ENCODE measurements around the gene S1PR1. TPM values are rescaled to one million over a fixed set of nuclear protein-coding genes. Genes with fewer than 3 reads are reported as not detected.
"Not testable (repeated sequence)": the region's sequence is repeated elsewhere in the genome, so short reads cannot be mapped to it uniquely, and the experiment has no call there.

The S1PR1 gene
- polyA plus RNA-seq, 1 donor, result 10.0 TPM

- no peak for DNase-seq
- WGBS (ENCODE audit: insufficient coverage, low lambda C conversion rate), result 80% methylated on average over 1 of the region's 8 CpGs
- Histone ChIP-seq H3K9me3 (ENCODE audit: control insufficient read depth, low read depth, low read length) (no peaks in the 10 kb centered on the region), H3K27ac (ENCODE audit: low read length) (no peak overlapping the region), H3K27me3 (ENCODE audit: control insufficient read depth, insufficient read depth, low read length) (no peaks in the 10 kb centered on the region), H3K4me3 (ENCODE audit: low read length) (no peak overlapping the region), H3K4me1 (ENCODE audit: control insufficient read depth, insufficient read depth, low read length) (no peaks in the 10 kb centered on the region), H3K36me3 (ENCODE audit: control insufficient read depth, insufficient read depth, low read length) (no peaks in the 10 kb centered on the region)
Measured at GRCh38 chr1:101198842-101199636, 37.8 kb upstream of the S1PR1 start.

GRCh38 chr1:101199637-101199982, 37.2 kb upstream of the S1PR1 start:
- Histone ChIP-seq H3K27me3 (ENCODE audit: control insufficient read depth, insufficient read depth, low read length) (no peaks in the 10 kb centered on the region), H3K4me1 (ENCODE audit: control insufficient read depth, insufficient read depth, low read length) (no peaks in the 10 kb centered on the region), H3K27ac (ENCODE audit: low read length) (no peak overlapping the region), H3K9me3 (ENCODE audit: control insufficient read depth, low read depth, low read length) (no peaks in the 10 kb centered on the region), H3K36me3 (ENCODE audit: control insufficient read depth, insufficient read depth, low read length) (no peaks in the 10 kb centered on the region), H3K4me3 (ENCODE audit: low read length) (no peak overlapping the region)
- WGBS (ENCODE audit: insufficient coverage, low lambda C conversion rate), result no CpG with 5 or more reads among the region's 1 CpG
- no peak for DNase-seq

GRCh38 chr1:101200513-101200912, 36.3 kb upstream of the S1PR1 start:
- Histone ChIP-seq H3K36me3 (ENCODE audit: control insufficient read depth, insufficient read depth, low read length) (no peaks in the 10 kb centered on the region), H3K27ac (ENCODE audit: low read length) (no peak overlapping the region), H3K9me3 (ENCODE audit: control insufficient read depth, low read depth, low read length) (no peaks in the 10 kb centered on the region), H3K27me3 (ENCODE audit: control insufficient read depth, insufficient read depth, low read length) (no peaks in the 10 kb centered on the region), H3K4me1 (ENCODE audit: control insufficient read depth, insufficient read depth, low read length) (no peaks in the 10 kb centered on the region), H3K4me3 (ENCODE audit: low read length) (no peak overlapping the region)
- no peak for DNase-seq
- WGBS (ENCODE audit: insufficient coverage, low lambda C conversion rate), result no CpG with 5 or more reads among the region's 2 CpGs

- H3K27ac ChIP-seq (ENCODE audit: low read length), result no peak overlapping the region
- no peak overlapping the region for H3K4me3 ChIP-seq (ENCODE audit: low read length)
- no peaks in the 10 kb centered on the region for H3K36me3 ChIP-seq (ENCODE audit: control insufficient read depth, insufficient read depth, low read length)
- H3K4me1 ChIP-seq (ENCODE audit: control insufficient read depth, insufficient read depth, low read length), result no peaks in the 10 kb centered on the region
- peak; percentile 13 to 17 for DNase-seq
- no CpG with 5 or more reads among the region's 6 CpGs for WGBS (ENCODE audit: insufficient coverage, low lambda C conversion rate)
- no peaks in the 10 kb centered on the region for H3K27me3 ChIP-seq (ENCODE audit: control insufficient read depth, insufficient read depth, low read length)
- H3K9me3 ChIP-seq (ENCODE audit: control insufficient read depth, low read depth, low read length), result no peaks in the 10 kb centered on the region
Measured at GRCh38 chr1:101203820-101204540, 32.8 kb upstream of the S1PR1 start.

- H3K4me3 ChIP-seq (ENCODE audit: low read length), result no peak overlapping the region
- no peaks in the 10 kb centered on the region for H3K36me3 ChIP-seq (ENCODE audit: control insufficient read depth, insufficient read depth, low read length)
- H3K27ac ChIP-seq (ENCODE audit: low read length), result no peak overlapping the region
- no peaks in the 10 kb centered on the region for H3K27me3 ChIP-seq (ENCODE audit: control insufficient read depth, insufficient read depth, low read length)
- DNase-seq, result no peak
- no peaks in the 10 kb centered on the region for H3K4me1 ChIP-seq (ENCODE audit: control insufficient read depth, insufficient read depth, low read length)
- no peaks in the 10 kb centered on the region for H3K9me3 ChIP-seq (ENCODE audit: control insufficient read depth, low read depth, low read length)
Measured at GRCh38 chr1:101205457-101205856, 31.4 kb upstream of the S1PR1 start.

GRCh38 chr1:101206139-101206538, 30.7 kb upstream of the S1PR1 start:
- H3K9me3 ChIP-seq (ENCODE audit: control insufficient read depth, low read depth, low read length); H3K27ac ChIP-seq (ENCODE audit: low read length); H3K4me3 ChIP-seq (ENCODE audit: low read length); H3K27me3 ChIP-seq (ENCODE audit: control insufficient read depth, insufficient read depth, low read length); H3K4me1 ChIP-seq (ENCODE audit: control insufficient read depth, insufficient read depth, low read length); DNase-seq; H3K36me3 ChIP-seq (ENCODE audit: control insufficient read depth, insufficient read depth, low read length): not testable (repeated sequence)
- 80% methylated on average over 3 of the region's 4 CpGs for WGBS (ENCODE audit: insufficient coverage, low lambda C conversion rate)

GRCh38 chr1:101207271-101207670, 29.5 kb upstream of the S1PR1 start:
- not testable (repeated sequence) for DNase-seq; H3K4me1 ChIP-seq (ENCODE audit: control insufficient read depth, insufficient read depth, low read length); H3K9me3 ChIP-seq (ENCODE audit: control insufficient read depth, low read depth, low read length); H3K36me3 ChIP-seq (ENCODE audit: control insufficient read depth, insufficient read depth, low read length); H3K27me3 ChIP-seq (ENCODE audit: control insufficient read depth, insufficient read depth, low read length); H3K4me3 ChIP-seq (ENCODE audit: low read length); H3K27ac ChIP-seq (ENCODE audit: low read length)
- 80% methylated on average over 1 of the region's 9 CpGs for WGBS (ENCODE audit: insufficient coverage, low lambda C conversion rate)

- WGBS (ENCODE audit: insufficient coverage, low lambda C conversion rate), result no CpG with 5 or more reads among the region's 2 CpGs
Measured at GRCh38 chr1:101207891-101208290, 28.9 kb upstream of the S1PR1 start.

GRCh38 chr1:101215363-101216011, 21.3 kb upstream of the S1PR1 start:
- DNase-seq, result no peak
- Histone ChIP-seq H3K36me3 (ENCODE audit: control insufficient read depth, insufficient read depth, low read length) (no peaks in the 10 kb centered on the region), H3K27me3 (ENCODE audit: control insufficient read depth, insufficient read depth, low read length) (peaks cover 2% of the 10 kb centered on the region), H3K4me3 (ENCODE audit: low read length) (no peak overlapping the region), H3K9me3 (ENCODE audit: control insufficient read depth, low read depth, low read length) (no peaks in the 10 kb centered on the region), H3K27ac (ENCODE audit: low read length) (no peak overlapping the region), H3K4me1 (ENCODE audit: control insufficient read depth, insufficient read depth, low read length) (peaks cover 4% of the 10 kb centered on the region)
- WGBS (ENCODE audit: insufficient coverage, low lambda C conversion rate), result 100% methylated on average over 2 of the region's 6 CpGs

More at GRCh38 chr1:101207891-101208290, 28.9 kb upstream of the S1PR1 start:
- DNase-seq, result no peak
- Histone ChIP-seq H3K4me3 (ENCODE audit: low read length) (no peak overlapping the region), H3K4me1 (ENCODE audit: control insufficient read depth, insufficient read depth, low read length) (no peaks in the 10 kb centered on the region), H3K27ac (ENCODE audit: low read length) (no peak overlapping the region), H3K9me3 (ENCODE audit: control insufficient read depth, low read depth, low read length) (no peaks in the 10 kb centered on the region), H3K27me3 (ENCODE audit: control insufficient read depth, insufficient read depth, low read length) (no peaks in the 10 kb centered on the region), H3K36me3 (ENCODE audit: control insufficient read depth, insufficient read depth, low read length) (no peaks in the 10 kb centered on the region)

- Histone ChIP-seq H3K4me3 (ENCODE audit: low read length) (no peak overlapping the region), H3K36me3 (ENCODE audit: control insufficient read depth, insufficient read depth, low read length) (no peaks in the 10 kb centered on the region), H3K27ac (ENCODE audit: low read length) (no peak overlapping the region), H3K4me1 (ENCODE audit: control insufficient read depth, insufficient read depth, low read length) (peaks cover 4% of the 10 kb centered on the region), H3K9me3 (ENCODE audit: control insufficient read depth, low read depth, low read length) (no peaks in the 10 kb centered on the region), H3K27me3 (ENCODE audit: control insufficient read depth, insufficient read depth, low read length) (peaks cover 2% of the 10 kb centered on the region)
- DNase-seq, result peak; percentile 33 to 73
- no CpG with 5 or more reads among the region's 2 CpGs for WGBS (ENCODE audit: insufficient coverage, low lambda C conversion rate)
Measured at GRCh38 chr1:101216623-101217022, 20.2 kb upstream of the S1PR1 start.

Measured in large intestine (tissue), 3 donors.